ENCODE measurements around the gene CDC42BPB. TPM values are rescaled to one million over a fixed set of nuclear protein-coding genes. Genes with fewer than 3 reads are reported as not detected.

CDC42BPB gene
- total and polyA plus RNA-seq, 2 of the 4 experiments (the other 2 are of a cell fraction) = 49.1 to 81.4 TPM

- BruUV-seq (replicated peaks) = no TSS peak
- no peak overlapping the region for H4K5ac ChIP-seq (ENCODE audit: low read depth, low read length)
- no peak overlapping the region for H3K56ac ChIP-seq (ENCODE audit: extremely low read depth, insufficient read depth, low read length)
- no peak overlapping the region for H2BK5ac ChIP-seq (ENCODE audit: low read depth, low read length, poor library complexity, severe bottlenecking)
- 91% methylated on average over 7 of the region's 19 CpGs; no CpG with 5 or more reads in 1 of the 2 experiments for WGBS, 2 experiments (ENCODE audit: extremely low coverage in 2 of 2, insufficient read length in 1 of 2)
- no peak overlapping the region for H3K27ac ChIP-seq (ENCODE audit: insufficient read depth, low read length)
- in situ Hi-C loops (cut with MboI; ENCODE audit: low sequenced_read_pairs) (loop anchor here (10.0 kb wide), 2 partner anchors 141 to 221 kb away; partner anchors contain the start of gene TRAF3), dilution Hi-C loops (cut with HindIII; ENCODE audit: low sequenced_read_pairs, unreplicated experiment) (no loop called here), intact Hi-C loops (cut with micrococcal nuclease) (loop anchor here (5.0 to 10.0 kb wide), 2 partner anchors 321 to 393 kb away; partner anchors contain the start of gene RCOR1)
- no peaks in the 10 kb centered on the region for H3K27me3 ChIP-seq (ENCODE audit: control insufficient read depth, insufficient read depth, low read length)
- no peak overlapping the region for H3K4me2 ChIP-seq (ENCODE audit: low read depth, low read length)
- H3K4me3 ChIP-seq (ENCODE audit: insufficient read depth, low read depth, low read length) = no peak overlapping the region
- H2AK5ac ChIP-seq (ENCODE audit: low read depth, low read length) = no peak overlapping the region
- no peaks in the 10 kb centered on the region for H3K9me1 ChIP-seq (ENCODE audit: insufficient read depth, low read length)
- H2BK20ac ChIP-seq (ENCODE audit: low read depth, low read length) = no peak overlapping the region
- no peak overlapping the region for H2AFZ ChIP-seq (replicated peaks; ENCODE audit: low read length, poor library complexity)
- no peak overlapping the region for H2BK120ac ChIP-seq (ENCODE audit: low read depth, low read length)
- no peak overlapping the region for H2AK9ac ChIP-seq (replicated peaks; ENCODE audit: low read depth, low read length, poor library complexity)
- no peak overlapping the region for H3K4ac ChIP-seq (ENCODE audit: low read depth, low read length)
- H3K9ac ChIP-seq (ENCODE audit: low read depth, low read length) = no peak overlapping the region
- ChIA-PET CTCF (no interaction called here), POLR2A (ENCODE audit: unreplicated experiment) (no interaction called here)
- no peaks in the 10 kb centered on the region for H3K36me3 ChIP-seq (ENCODE audit: control insufficient read depth, insufficient read depth, low read length)
- ATAC-seq (ENCODE audit: low read depth) = no peak
- H4K91ac ChIP-seq (ENCODE audit: insufficient read depth, low read depth, low read length) = no peak overlapping the region
- H3K4me1 ChIP-seq (ENCODE audit: control insufficient read depth, insufficient read depth, low read length) = no peaks in the 10 kb centered on the region
- no peak overlapping the region for H3K23ac ChIP-seq (ENCODE audit: low read depth, low read length)
- no peaks in the 10 kb centered on the region for H3K9me3 ChIP-seq (ENCODE audit: control insufficient read depth, insufficient read depth, low read length)
- H3K18ac ChIP-seq (ENCODE audit: low read depth, low read length) = no peak overlapping the region
- no peak for DNase-seq
- no peak overlapping the region for H4K8ac ChIP-seq (ENCODE audit: low read depth in 2 of 2, low read length in 2 of 2)
- H3K14ac ChIP-seq (replicated peaks; ENCODE audit: low read depth, low read length) = no peak overlapping the region
- TF ChIP-seq MAZ (IDR thresholded peaks at IDR 0.05; ENCODE audit: borderline replicate concordance, low read depth, low read length) (no peak), POLR2A (IDR thresholded peaks at IDR 0.05; ENCODE audit: low read depth, low read length) (no peak), SMC3 (IDR thresholded peaks at IDR 0.05; ENCODE audit: low read depth, low read length) (no peak), RAD21 (IDR thresholded peaks at IDR 0.05; ENCODE audit: low read length) (no peak), CEBPB (IDR thresholded peaks at IDR 0.05; ENCODE audit: low read depth, low read length) (no peak), FOS (IDR thresholded peaks at IDR 0.05; ENCODE audit: low read depth, low read length) (no peak), ELK1 (IDR thresholded peaks at IDR 0.05; ENCODE audit: borderline replicate concordance, low read depth, low read length) (no peak)
- TF ChIP-seq, protein P1, sequence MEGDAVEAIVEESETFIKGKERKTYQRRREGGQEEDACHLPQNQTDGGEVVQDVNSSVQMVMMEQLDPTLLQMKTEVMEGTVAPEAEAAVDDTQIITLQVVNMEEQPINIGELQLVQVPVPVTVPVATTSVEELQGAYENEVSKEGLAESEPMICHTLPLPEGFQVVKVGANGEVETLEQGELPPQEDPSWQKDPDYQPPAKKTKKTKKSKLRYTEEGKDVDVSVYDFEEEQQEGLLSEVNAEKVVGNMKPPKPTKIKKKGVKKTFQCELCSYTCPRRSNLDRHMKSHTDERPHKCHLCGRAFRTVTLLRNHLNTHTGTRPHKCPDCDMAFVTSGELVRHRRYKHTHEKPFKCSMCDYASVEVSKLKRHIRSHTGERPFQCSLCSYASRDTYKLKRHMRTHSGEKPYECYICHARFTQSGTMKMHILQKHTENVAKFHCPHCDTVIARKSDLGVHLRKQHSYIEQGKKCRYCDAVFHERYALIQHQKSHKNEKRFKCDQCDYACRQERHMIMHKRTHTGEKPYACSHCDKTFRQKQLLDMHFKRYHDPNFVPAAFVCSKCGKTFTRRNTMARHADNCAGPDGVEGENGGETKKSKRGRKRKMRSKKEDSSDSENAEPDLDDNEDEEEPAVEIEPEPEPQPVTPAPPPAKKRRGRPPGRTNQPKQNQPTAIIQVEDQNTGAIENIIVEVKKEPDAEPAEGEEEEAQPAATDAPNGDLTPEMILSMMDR (conservative IDR thresholded peaks at IDR 0.05; ENCODE audit: low read depth, low read length) = no peak
- H2BK15ac ChIP-seq (ENCODE audit: low read depth, low read length) = no peak overlapping the region
- no peaks in the 10 kb centered on the region; the same call in 1 of the 2 replicates for H4K20me1 ChIP-seq (ENCODE audit: insufficient read depth, low read length)
- no peaks in the 10 kb centered on the region for H3K79me1 ChIP-seq (ENCODE audit: low read depth in 1 of 2, low read length in 2 of 2)
These were observed 141.8 kb downstream of the CDC42BPB start for GRCh38 chr14:102915292-102916110.
